HCT116 (cell line): ENCODE data around the gene OLFML2A. TPM values are rescaled to one million over a fixed set of nuclear protein-coding genes. Genes with fewer than 3 reads are reported as not detected.

Source experiments
- ATAC-seq: fragments of 200-7000 bp; cut with Tn5 transposase; 2 replicates; pipeline ENCODE4 v1.9.1; 2020; ENCODE audit warnings: mild to moderate bottlenecking, moderate library complexity
- BruUV-seq: library from RNA; stranded (reverse); fragments of 400-500 nt; replicated peaks from 2 replicates; lab custom pipeline; 2021; lab: Mats Ljungman, UMichigan
- CTCF ChIA-PET: fragments of 300-600 bp; sonication (Branson Sonifier 250); formaldehyde crosslinking; loops from one replicate; lab custom pipeline; 2021; ENCODE audit warnings: antibody characterized with exemption; lab: Charles Lee
- POLR2A ChIA-PET: fragments of 300-600, 350-600 bp; sonication (Branson Sonifier 250); formaldehyde crosslinking; loops from one replicate; lab custom pipeline; 2021; ENCODE audit warnings: antibody characterized with exemption; lab: Charles Lee
- RAD21 ChIA-PET, 2 experiments: fragments of 300-600 bp; sonication (Branson Sonifier 250); formaldehyde crosslinking; loops; one replicate each; lab custom pipeline; 2023; ENCODE audit warnings: low total read pairs in 2 of 2; ENCODE audit not compliant: uncharacterized antibody in 2 of 2, unreplicated experiment in 2 of 2, low non-redundant PET in 1 of 2; lab: Charles Lee
- DNase-seq: peaks from one replicate; pipeline ENCODE4 v3.0.0-alpha.2; 2010; ENCODE audit warnings: low read depth, low spot score
- H2AFZ ChIP-seq: fragments of 200-600 bp; shearing (Covaris generic), sonication (generic); 2 replicates; pipeline ENCODE4 v1.6.1; 2017; ENCODE audit warnings: low read depth, mixed run types, mixed read lengths, antibody characterized with exemption, low read length; ENCODE audit not compliant: poor library complexity, severe bottlenecking
- H3K27ac ChIP-seq: 2 replicates; pipeline ENCODE4 v1.5.1; 2012; ENCODE audit warnings: low read depth, low read length
- H3K27me3 ChIP-seq: fragments of 200-600 bp; sonication (generic); 2 replicates; pipeline ENCODE4 v1.6.1; 2016; ENCODE audit warnings: mixed run types, low read length, mixed read lengths; ENCODE audit not compliant: insufficient read depth
- H3K36me3 ChIP-seq, 2 experiments: fragments of 200-500 bp in 1 of 2; fragments of 200-600 bp in 1 of 2; sonication (Bioruptor generic) in 1 of 2; sonication (generic) in 1 of 2; 2 replicates each; pipeline versions ENCODE4 v1.5.1 to v1.6.1; 2014 to 2016; ENCODE audit warnings: low read length in 2 of 2, inconsistent platforms in 1 of 2, mixed read lengths in 1 of 2, mixed run types in 1 of 2; ENCODE audit not compliant: insufficient read depth in 2 of 2, control insufficient read depth in 1 of 2
- H3K4me1 ChIP-seq, 2 experiments: fragments of 200-600 bp in 1 of 2; sonication (generic) in 1 of 2; 2 replicates each; pipeline versions ENCODE4 v1.5.1 to v1.6.1; 2012 to 2017; ENCODE audit warnings: low read length in 2 of 2, inconsistent platforms in 1 of 2, mild to moderate bottlenecking in 1 of 2, mixed read lengths in 1 of 2, mixed run types in 1 of 2, moderate library complexity in 1 of 2; ENCODE audit not compliant: insufficient read depth in 2 of 2, control insufficient read depth in 1 of 2
- H3K4me2 ChIP-seq: fragments of 200-600 bp; sonication (generic); 2 replicates; pipeline ENCODE4 v1.6.1; 2017; ENCODE audit warnings: mixed run types, low read length, mixed read lengths
- H3K4me3 ChIP-seq, 2 experiments: fragments of 200-600 bp in 1 of 2; sonication (generic) in 1 of 2; replicated peaks in 1 of 2; 2 replicates each; pipeline ENCODE4 v1.5.1; 2011 to 2016; ENCODE audit warnings: low read length in 2 of 2, control low read depth in 1 of 2, low read depth in 1 of 2, mild to moderate bottlenecking in 1 of 2, mixed read lengths in 1 of 2, mixed run types in 1 of 2
- H3K79me2 ChIP-seq: fragments of 200-600 bp; sonication (generic); 2 replicates; pipeline ENCODE4 v1.6.1; 2017; ENCODE audit warnings: mild to moderate bottlenecking, mixed run types, low read length, moderate library complexity, mixed read lengths; ENCODE audit not compliant: insufficient read depth
- H3K9ac ChIP-seq: fragments of 200-600 bp; sonication (generic); 2 replicates; pipeline ENCODE4 v1.6.1; 2016; ENCODE audit warnings: low read length, mixed read lengths
- H3K9me2 ChIP-seq: fragments of 200-600 bp; sonication (generic), shearing (Covaris generic); 2 replicates; pipeline ENCODE4 v1.6.1; 2017; ENCODE audit warnings: mixed run types, mild to moderate bottlenecking, moderate library complexity; ENCODE audit not compliant: insufficient read depth
- H3K9me3 ChIP-seq, 2 experiments: fragments of 200-500 bp in 1 of 2; fragments of 200-600 bp in 1 of 2; sonication (Bioruptor generic) in 1 of 2; sonication (generic) in 1 of 2; 2 replicates each; pipeline ENCODE4 v1.6.1; 2014 to 2017; ENCODE audit warnings: low read length in 2 of 2, mixed read lengths in 2 of 2, inconsistent platforms in 1 of 2, low read depth in 1 of 2, mild to moderate bottlenecking in 1 of 2, mixed run types in 1 of 2, moderate library complexity in 1 of 2; ENCODE audit not compliant: control insufficient read depth in 1 of 2, insufficient read depth in 1 of 2
- H4K20me1 ChIP-seq: fragments of 200-600 bp; sonication (generic), shearing (Covaris generic); 2 replicates; pipeline ENCODE4 v1.6.1; 2017; ENCODE audit warnings: mixed run types, mild to moderate bottlenecking, moderate library complexity; ENCODE audit not compliant: insufficient read depth
- ATF3 ChIP-seq: IDR thresholded peaks from 2 replicates; pipeline ENCODE4 v1.6.1; 2012
- CBX3 ChIP-seq: IDR thresholded peaks from 2 replicates; pipeline ENCODE4 v1.6.1; 2012; ENCODE audit warnings: low read depth
- CEBPB ChIP-seq: IDR thresholded peaks from 2 replicates; pipeline ENCODE4 v1.6.1; 2012; ENCODE audit warnings: low read depth
- ELF1 ChIP-seq: IDR thresholded peaks from 2 replicates; pipeline ENCODE4 v1.6.1; 2012; ENCODE audit warnings: low read depth, borderline replicate concordance
- EZH2phosphoT487 ChIP-seq: fragments of 200-600 bp; IDR thresholded peaks from 2 replicates; pipeline ENCODE4 v1.6.1; 2018; ENCODE audit warnings: antibody characterized with exemption, borderline replicate concordance
- FOSL1 ChIP-seq: IDR thresholded peaks from 2 replicates; pipeline ENCODE4 v1.6.1; 2012; ENCODE audit warnings: low read depth
- MAX ChIP-seq: IDR thresholded peaks from 2 replicates; pipeline ENCODE4 v1.6.1; 2012
- POLR2A ChIP-seq: IDR thresholded peaks from 2 replicates; pipeline ENCODE4 v1.7.0; 2011; ENCODE audit warnings: borderline replicate concordance; ENCODE audit not compliant: insufficient read depth, insufficient read length; ENCODE audit errors: extremely low read depth
- POLR2AphosphoS5 ChIP-seq: IDR thresholded peaks from 2 replicates; pipeline ENCODE4 v1.6.1; 2011; ENCODE audit warnings: mild to moderate bottlenecking, low read depth, low read length, moderate library complexity
- RAD21 ChIP-seq: IDR thresholded peaks from 2 replicates; pipeline ENCODE4 v1.6.1; 2012; ENCODE audit warnings: low read depth, mild to moderate bottlenecking
- REST ChIP-seq: IDR thresholded peaks from 2 replicates; pipeline ENCODE4 v1.6.1; 2012; ENCODE audit warnings: low read depth
- SIN3A ChIP-seq: IDR thresholded peaks from 2 replicates; pipeline ENCODE4 v1.6.1; 2012; ENCODE audit warnings: low read depth
- SP1 ChIP-seq: IDR thresholded peaks from 2 replicates; pipeline ENCODE4 v1.6.1; 2012; ENCODE audit warnings: low read depth
- TCF7L2 ChIP-seq: IDR thresholded peaks from 2 replicates; pipeline ENCODE4 v1.7.0; 2011; ENCODE audit warnings: borderline replicate concordance, inconsistent platforms; ENCODE audit not compliant: insufficient read depth, insufficient read length; ENCODE audit errors: extremely low read depth
- YY1 ChIP-seq: IDR thresholded peaks from 2 replicates; pipeline ENCODE4 v1.6.1; 2011; ENCODE audit warnings: low read length, low read depth, moderate library complexity, mild to moderate bottlenecking; ENCODE audit not compliant: insufficient replicate concordance; ENCODE audit errors: extremely low read depth
- ZBTB33 ChIP-seq: IDR thresholded peaks from 2 replicates; pipeline ENCODE4 v1.6.1; 2011; ENCODE audit warnings: mild to moderate bottlenecking, low read length, moderate library complexity; ENCODE audit not compliant: insufficient replicate concordance; ENCODE audit errors: extremely low read depth
- ZFX ChIP-seq: fragments of 450-650 bp; IDR thresholded peaks from 2 replicates; pipeline ENCODE4 v1.6.1; 2017
- ZNF274 ChIP-seq: fragments of 200-500 bp; sonication (Bioruptor generic); IDR thresholded peaks from 2 replicates; pipeline ENCODE4 v1.6.1; 2014; ENCODE audit warnings: mild to moderate bottlenecking, low read depth, low read length, inconsistent platforms
- intact Hi-C: fragments of 100-400 bp; cut with micrococcal nuclease; formaldehyde crosslinking; loops from 2 replicates; pipeline ENCODE4 v1.10.0; 2022
- total RNA-seq: library from RNA; stranded (reverse); gene quantifications from one replicate; pipeline ENCODE4 v1.2.1, GENCODE V29; 2021; ENCODE audit not compliant: unreplicated experiment

The OLFML2A gene
- total RNA-seq, 1 experiment from 2014 or later: 6.3 TPM

- H2AFZ ChIP-seq: no peak overlapping the region
- no peak for DNase-seq
- no peak overlapping the region for H3K27ac ChIP-seq
- no peaks in the 10 kb centered on the region for H3K9me2 ChIP-seq
- H3K4me2 ChIP-seq: no peak overlapping the region
- H3K9ac ChIP-seq: no peak overlapping the region
- no peaks in the 10 kb centered on the region for H4K20me1 ChIP-seq
- ChIA-PET POLR2A (no interaction called here), RAD21 (no interaction called here)
- peaks cover 12 to 29% of the 10 kb centered on the region in 2 experiments for H3K4me1 ChIP-seq
- no peak overlapping the region for H3K4me3 ChIP-seq
- no peaks in the 10 kb centered on the region for H3K9me3 ChIP-seq
- BruUV-seq: no TSS peak
- intact Hi-C loops: no loop called here
- no peaks in the 10 kb centered on the region for H3K79me2 ChIP-seq
- TF ChIP-seq POLR2AphosphoS5 (no peak), REST (no peak), TCF7L2 (no peak), EZH2phosphoT487 (no peak), MAX (no peak), SP1 (no peak), POLR2A (no peak), CEBPB (no peak), ZNF274 (no peak), ZBTB33 (no peak), YY1 (no peak), ZFX (no peak), ATF3 (no peak), SIN3A (no peak), FOSL1 (no peak), CBX3 (no peak), RAD21 (no peak), ELF1 (no peak)
- TF ChIP-seq, all 23 proteins: peak for 0
- no peaks in the 10 kb centered on the region for H3K36me3 ChIP-seq
- CTCF ChIA-PET: interaction anchor here (0.8 to 5.1 kb wide), 4 partner anchors 9 to 72 kb away, joined by 3 to 87 read pairs (median 3); partner anchors contain the start of gene WDR38
- ATAC-seq: no peak
- no peaks in the 10 kb centered on the region for H3K27me3 ChIP-seq
Observed at GRCh38 chr9:124843456-124844034, 66.6 kb downstream of the OLFML2A start.
